Upper lobe of left lung (tissue), 4 donors: Measurements from ENCODE around the gene OR8I2.

Experiments
- EP300 ChIP-seq, 4 donors: sonication (generic); formaldehyde crosslinking; IDR thresholded peaks; one replicate each; pipeline ENCODE4 v1.5.1; 2017; ENCODE audit warnings: antibody characterized with exemption in 4 of 4, control low read depth in 2 of 4
- POLR2A ChIP-seq, 4 donors: fragments of 450-650 bp; IDR thresholded peaks; one replicate each; pipeline ENCODE4 v1.5.1; 2016 to 2017; ENCODE audit warnings: antibody characterized with exemption in 4 of 4, mild to moderate bottlenecking in 2 of 4
- POLR2AphosphoS5 ChIP-seq, 2 donors: sonication (generic); formaldehyde crosslinking; IDR thresholded peaks; one replicate each; pipeline ENCODE4 v1.5.1; 2017; ENCODE audit warnings: antibody characterized with exemption in 2 of 2
- TF ChIP-seq, protein P1 (sequence below), 6 experiments: fragments of 450-650 bp in 4 of 6; fragments of 200-600 bp in 2 of 6; sonication (generic) in 2 of 6; IDR thresholded peaks; one replicate each; pipeline ENCODE4 v1.5.1; 2016 to 2019; ENCODE audit warnings: antibody characterized with exemption in 6 of 6

DNA sequence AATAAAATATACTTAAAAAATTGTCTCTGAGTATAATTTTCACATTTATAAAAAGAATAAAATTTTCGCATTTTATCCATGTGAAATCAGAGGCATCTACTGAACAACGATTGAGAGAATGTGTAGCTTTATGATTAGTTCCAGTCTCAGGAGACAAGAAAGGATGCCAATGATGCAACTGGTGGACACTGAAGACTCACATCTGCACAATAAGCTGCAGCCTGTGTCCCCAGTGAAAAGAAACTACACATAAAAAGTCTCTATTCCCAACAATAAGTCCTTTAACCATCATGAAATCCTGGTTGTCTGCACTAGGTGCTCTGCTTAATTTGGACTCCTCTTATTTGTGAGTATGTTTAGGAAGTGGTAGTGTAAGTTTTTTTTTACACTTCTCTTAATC, 43.6 kb upstream of the OR8I2 start:
- TF ChIP-seq, protein P1, sequence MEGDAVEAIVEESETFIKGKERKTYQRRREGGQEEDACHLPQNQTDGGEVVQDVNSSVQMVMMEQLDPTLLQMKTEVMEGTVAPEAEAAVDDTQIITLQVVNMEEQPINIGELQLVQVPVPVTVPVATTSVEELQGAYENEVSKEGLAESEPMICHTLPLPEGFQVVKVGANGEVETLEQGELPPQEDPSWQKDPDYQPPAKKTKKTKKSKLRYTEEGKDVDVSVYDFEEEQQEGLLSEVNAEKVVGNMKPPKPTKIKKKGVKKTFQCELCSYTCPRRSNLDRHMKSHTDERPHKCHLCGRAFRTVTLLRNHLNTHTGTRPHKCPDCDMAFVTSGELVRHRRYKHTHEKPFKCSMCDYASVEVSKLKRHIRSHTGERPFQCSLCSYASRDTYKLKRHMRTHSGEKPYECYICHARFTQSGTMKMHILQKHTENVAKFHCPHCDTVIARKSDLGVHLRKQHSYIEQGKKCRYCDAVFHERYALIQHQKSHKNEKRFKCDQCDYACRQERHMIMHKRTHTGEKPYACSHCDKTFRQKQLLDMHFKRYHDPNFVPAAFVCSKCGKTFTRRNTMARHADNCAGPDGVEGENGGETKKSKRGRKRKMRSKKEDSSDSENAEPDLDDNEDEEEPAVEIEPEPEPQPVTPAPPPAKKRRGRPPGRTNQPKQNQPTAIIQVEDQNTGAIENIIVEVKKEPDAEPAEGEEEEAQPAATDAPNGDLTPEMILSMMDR (IDR thresholded peaks at IDR 0.05): no peak
- TF ChIP-seq POLR2A (IDR thresholded peaks at IDR 0.05) (no peak), EP300 (IDR thresholded peaks at IDR 0.05) (no peak), POLR2AphosphoS5 (IDR thresholded peaks at IDR 0.05) (no peak)
